Astrocyte of the cerebellum (primary cell): ENCODE data around the gene ZNF865.
"Not testable (repeated sequence)": the region's sequence is repeated elsewhere in the genome, so short reads cannot be mapped to it uniquely, and the experiment has no call there.

Source experiments
- DNase-seq: peaks from one replicate; pipeline ENCODE4 v3.0.0-alpha.2; 2011; ENCODE audit warnings: low read depth
- H3K4me3 ChIP-seq: 2 replicates; pipeline ENCODE4 v1.5.1; 2011; ENCODE audit warnings: mild to moderate bottlenecking, low read depth, low read length, moderate library complexity
- CTCF ChIP-seq: IDR thresholded peaks from 2 replicates; pipeline ENCODE4 v1.5.1; 2012; ENCODE audit warnings: low read length, low read depth, moderate library complexity, mild to moderate bottlenecking; ENCODE audit errors: missing control alignments
- in situ Hi-C: cut with HindIII; loops from 2 replicates; pipeline ENCODE4 v1.10.0; 2017; ENCODE audit warnings: low sequenced_read_pairs

ZNF865 gene

GRCh38 chr19:55581145-55581822 lies 24.2 kb upstream of the ZNF865 start:
- in situ Hi-C loops, result no loop called here
- peak overlapping the region; percentile 92 for H3K4me3 ChIP-seq
- DNase-seq, result no peak
- TF ChIP-seq CTCF, result no peak

GRCh38 chr19:55581823-55582223 lies 23.6 kb upstream of the ZNF865 start:
- H3K4me3 ChIP-seq, result no peak overlapping the region
- DNase-seq, result no peak
- TF ChIP-seq CTCF, result no peak
- in situ Hi-C loops, result no loop called here

- H3K4me3 ChIP-seq, in situ Hi-C loops, DNase-seq: not testable (repeated sequence)
Observed at GRCh38 chr19:55582284-55582683, 23.2 kb upstream of the ZNF865 start.

GRCh38 chr19:55583897-55584296 lies 21.6 kb upstream of the ZNF865 start:
- in situ Hi-C loops, DNase-seq, H3K4me3 ChIP-seq: not testable (repeated sequence)

- TF ChIP-seq CTCF, result no peak
- no peak for DNase-seq
- in situ Hi-C loops, result no loop called here
- H3K4me3 ChIP-seq, result no peak overlapping the region
Observed at GRCh38 chr19:55584871-55585270, 20.6 kb upstream of the ZNF865 start.

- DNase-seq, result peak; percentile 24
- peak overlapping the region; percentile 26 for H3K4me3 ChIP-seq
- no peak for TF ChIP-seq CTCF
- in situ Hi-C loops, result no loop called here
Observed at GRCh38 chr19:55585658-55586339, 19.6 kb upstream of the ZNF865 start.

- peak; percentile 66 for DNase-seq
- no peak for TF ChIP-seq CTCF
- peak overlapping the region; percentile 34 for H3K4me3 ChIP-seq
- in situ Hi-C loops, result no loop called here
Observed at GRCh38 chr19:55586976-55587668, 18.3 kb upstream of the ZNF865 start.
